SK-N-SH (cell line): ENCODE results near the gene GLUL. TPM values are rescaled to one million over a fixed set of nuclear protein-coding genes. Genes with fewer than 3 reads are reported as not detected.

Experiments used
- CTCF ChIA-PET: fragments of 300-600, 350-600 bp; formaldehyde crosslinking; extraction: SDS; loops from one replicate; lab custom pipeline; 2021; lab: Yijun Ruan, JAX
- POLR2A ChIA-PET: fragments of 350-600 bp; sonication (Branson Sonifier 250); formaldehyde crosslinking; extraction: SDS; loops from one replicate; lab custom pipeline; 2020; ENCODE audit warnings: antibody characterized with exemption, inconsistent platforms; lab: Yijun Ruan, JAX
- DNase-seq: peaks from one replicate; pipeline ENCODE4 v3.0.0; 2012
- H2AFZ ChIP-seq: fragments of 200-600 bp; sonication (generic); 2 replicates; pipeline ENCODE4 v1.8.1; 2016; ENCODE audit warnings: antibody characterized with exemption, mild to moderate bottlenecking, low read depth
- H3F3A ChIP-seq: fragments of 200-600 bp; sonication (generic); replicated peaks from 2 replicates; pipeline ENCODE3; 2016; ENCODE audit warnings: antibody characterized with exemption, mild to moderate bottlenecking; ENCODE audit not compliant: insufficient read depth
- H3K27ac ChIP-seq, 2 experiments: fragments of 200-500 bp in 1 of 2; fragments of 200-600 bp in 1 of 2; sonication (Bioruptor generic) in 1 of 2; sonication (generic), shearing (Covaris generic) in 1 of 2; 2 replicates each; pipeline versions ENCODE4 v1.5.1 to v1.6.1; 2014 to 2016; ENCODE audit warnings: low read depth in 2 of 2, inconsistent platforms in 1 of 2, low read length in 1 of 2, mild to moderate bottlenecking in 1 of 2, mixed read lengths in 1 of 2
- H3K27me3 ChIP-seq: fragments of 200-600 bp; sonication (generic), shearing (Covaris generic); 2 replicates; pipeline ENCODE4 v1.6.1; 2016; ENCODE audit warnings: mixed run types; ENCODE audit not compliant: insufficient read depth
- H3K36me3 ChIP-seq, 2 experiments: fragments of 200-500 bp in 1 of 2; fragments of 200-600 bp in 1 of 2; sonication (Bioruptor generic) in 1 of 2; sonication (generic) in 1 of 2; replicated peaks in 1 of 2; 2 replicates each; pipeline versions ENCODE3 to v1.5.1; 2014 to 2016; ENCODE audit warnings: low read length in 1 of 2, mild to moderate bottlenecking in 1 of 2; ENCODE audit not compliant: insufficient read depth in 2 of 2, control insufficient read depth in 1 of 2
- H3K4me1 ChIP-seq, 2 experiments: fragments of 200-500 bp in 1 of 2; fragments of 200-600 bp in 1 of 2; sonication (Bioruptor generic) in 1 of 2; sonication (generic), shearing (Covaris generic) in 1 of 2; 2 replicates each; pipeline versions ENCODE4 v1.5.1 to v1.6.1; 2014 to 2016; ENCODE audit warnings: low read depth in 1 of 2, low read length in 1 of 2, mixed run types in 1 of 2; ENCODE audit not compliant: insufficient read depth in 2 of 2, control insufficient read depth in 1 of 2
- H3K4me2 ChIP-seq: fragments of 200-600 bp; sonication (generic), shearing (Covaris generic); 2 replicates; pipeline ENCODE4 v1.6.1; 2017; ENCODE audit warnings: mixed run types
- H3K4me3 ChIP-seq, 2 experiments: fragments of 200-500 bp in 1 of 2; fragments of 200-600 bp in 1 of 2; sonication (Bioruptor generic) in 1 of 2; sonication (generic), shearing (Covaris generic) in 1 of 2; 2 replicates each; pipeline versions ENCODE4 v1.5.1 to v1.8.1; 2014 to 2016; ENCODE audit warnings: low read depth in 2 of 2, inconsistent platforms in 1 of 2, low read length in 1 of 2, mild to moderate bottlenecking in 1 of 2, mixed read lengths in 1 of 2, moderate library complexity in 1 of 2
- H3K79me2 ChIP-seq: fragments of 200-600 bp; sonication (generic); 2 replicates; pipeline ENCODE4 v1.8.1; 2017; ENCODE audit warnings: mild to moderate bottlenecking; ENCODE audit not compliant: insufficient read depth
- H3K9ac ChIP-seq: fragments of 200-600 bp; sonication (generic); 2 replicates; pipeline ENCODE4 v1.6.1; 2017; ENCODE audit warnings: mixed run types
- H3K9me2 ChIP-seq: fragments of 200-600 bp; sonication (generic); 2 replicates; pipeline ENCODE4 v1.6.1; 2017; ENCODE audit warnings: mixed run types
- H3K9me3 ChIP-seq: fragments of 200-600 bp; sonication (generic); 2 replicates; pipeline ENCODE4 v1.6.1; 2017; ENCODE audit warnings: mixed run types, mild to moderate bottlenecking, moderate library complexity
- H4K20me1 ChIP-seq: fragments of 200-600 bp; sonication (generic); 2 replicates; pipeline ENCODE4 v1.6.1; 2017; ENCODE audit warnings: mild to moderate bottlenecking, mixed run types; ENCODE audit not compliant: insufficient read depth
- CHD2 ChIP-seq: fragments of 150-350 bp; IDR thresholded peaks from 2 replicates; pipeline ENCODE4 v1.6.1; 2018; ENCODE audit warnings: low read length; ENCODE audit not compliant: partially characterized antibody
- JUND ChIP-seq: IDR thresholded peaks from 2 replicates; pipeline ENCODE4 v1.4.0; 2012
- MXI1 ChIP-seq: IDR thresholded peaks from 2 replicates; pipeline ENCODE4 v1.6.1; 2012; ENCODE audit warnings: mild to moderate bottlenecking, low read depth, low read length, improper control_type of control experiment
- POLR2AphosphoS5 ChIP-seq: IDR thresholded peaks from 2 replicates; pipeline ENCODE4 v1.6.1; 2012; ENCODE audit warnings: low read depth, low read length
- RCOR1 ChIP-seq: fragments of 150-350 bp; IDR thresholded peaks from 2 replicates; pipeline ENCODE4 v1.6.1; 2017; ENCODE audit warnings: antibody characterized with exemption, low read length
- RXRA ChIP-seq: IDR thresholded peaks from 2 replicates; pipeline ENCODE4 v1.4.0; 2012; ENCODE audit warnings: low read depth, mild to moderate bottlenecking, borderline replicate concordance
- SIN3A ChIP-seq: IDR thresholded peaks from 2 replicates; pipeline ENCODE4 v1.6.1; 2012; ENCODE audit warnings: low read depth, mild to moderate bottlenecking, low read length, moderate library complexity, borderline replicate concordance
- SMC3 ChIP-seq: IDR thresholded peaks from 2 replicates; pipeline ENCODE4 v1.6.1; 2012; ENCODE audit warnings: low read depth, low read length, improper control_type of control experiment
- WGBS: methylation state at CpG from one replicate; pipeline ENCODE4 v1.1.6; 2017; ENCODE audit warnings: low lambda C conversion rate; 5-methylcytosine and 5-hydroxymethylcytosine counted together
- polyA plus RNA-seq, 3 experiments: library from polyadenylated mRNA; depleted of rRNA; stranded (reverse); fragments of >200 nt; gene quantifications; 2 replicates each; pipeline ENCODE4 v1.2.3, GENCODE V29; 2012
- TF ChIP-seq, protein P1 (sequence below): fragments of 150-350 bp; IDR thresholded peaks from 2 replicates; pipeline ENCODE4 v1.6.1; 2017; ENCODE audit warnings: antibody characterized with exemption, low read length, low read depth, borderline replicate concordance

GLUL gene
- polyA plus RNA-seq, 1 of the 3 experiments (the other 2 are of a cell fraction), result 107 TPM

- H2AFZ ChIP-seq, result no peak overlapping the region
- H3K27me3 ChIP-seq, result no peaks in the 10 kb centered on the region
- no peaks in the 10 kb centered on the region for H3K4me1 ChIP-seq
- ChIA-PET CTCF (interaction anchor here (2.3 kb wide), 1 partner anchor 189 kb away, joined by 7 read pairs; no protein-coding TSS in a partner anchor), POLR2A (no interaction called here)
- WGBS, result 48% methylated on average over 11 of the region's 13 CpGs
- no peak for DNase-seq
- H3K9ac ChIP-seq, result no peak overlapping the region
- no peaks in the 10 kb centered on the region for H3K9me2 ChIP-seq
- H3K27ac ChIP-seq, result no peak overlapping the region
- no peaks in the 10 kb centered on the region for H4K20me1 ChIP-seq
- H3K79me2 ChIP-seq, result no peaks in the 10 kb centered on the region
- H3K9me3 ChIP-seq, result no peaks in the 10 kb centered on the region
- H3K4me3 ChIP-seq, result no peak overlapping the region
- no peaks in the 10 kb centered on the region for H3K36me3 ChIP-seq
- H3K4me2 ChIP-seq, result no peak overlapping the region
- TF ChIP-seq MXI1 (no peak), POLR2AphosphoS5 (no peak), SMC3 (no peak), RCOR1 (no peak), CHD2 (no peak), RXRA (no peak), SIN3A (no peak), JUND (no peak)
- TF ChIP-seq, protein P1, sequence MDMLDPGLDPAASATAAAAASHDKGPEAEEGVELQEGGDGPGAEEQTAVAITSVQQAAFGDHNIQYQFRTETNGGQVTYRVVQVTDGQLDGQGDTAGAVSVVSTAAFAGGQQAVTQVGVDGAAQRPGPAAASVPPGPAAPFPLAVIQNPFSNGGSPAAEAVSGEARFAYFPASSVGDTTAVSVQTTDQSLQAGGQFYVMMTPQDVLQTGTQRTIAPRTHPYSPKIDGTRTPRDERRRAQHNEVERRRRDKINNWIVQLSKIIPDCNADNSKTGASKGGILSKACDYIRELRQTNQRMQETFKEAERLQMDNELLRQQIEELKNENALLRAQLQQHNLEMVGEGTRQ, result no peak
- H3F3A ChIP-seq, result no peaks in the 10 kb centered on the region
Measured at GRCh38 chr1:182332261-182333060, 59.1 kb downstream of the GLUL start.

Other genes starting within 250 kb of the GLUL start
- not detected in 2 replicates for gene TEDDM1, start 8.9 kb upstream of the GLUL start, polyA plus RNA-seq (2012; rRNA removed)
- gene RGSL1, start 58.4 kb upstream of the GLUL start, polyA plus RNA-seq (2012; rRNA removed), result not detected in 2 replicates
- not detected in 2 replicates for gene RNASEL, start 197.5 kb upstream of the GLUL start, polyA plus RNA-seq (2012; rRNA removed)
- 0.79 and 1.7 TPM in 2 replicates for gene RGS16, start 212.6 kb upstream of the GLUL start, polyA plus RNA-seq (2012; rRNA removed)